Vagina (tissue), 2 donors: ENCODE data around the gene KRTAP5-7. TPM values are rescaled to one million over a fixed set of nuclear protein-coding genes. Genes with fewer than 3 reads are reported as not detected.

ENCODE experiments used
- DNase-seq, 2 donors: peaks; one replicate each; pipeline ENCODE4 v3.0.0-alpha.2; 2017; ENCODE audit errors: extremely low spot score in 2 of 2
- H3K27ac ChIP-seq: fragments of 200-600 bp; sonication (generic); one replicate; pipeline ENCODE4 v1.5.1; 2019
- H3K27me3 ChIP-seq: fragments of 200-600 bp; sonication (generic); one replicate; pipeline ENCODE4 v1.5.1; 2019
- H3K36me3 ChIP-seq, 2 donors: fragments of 200-600 bp; sonication (generic); one replicate each; pipeline ENCODE4 v1.5.1; 2017 to 2019
- H3K4me1 ChIP-seq: fragments of 200-600 bp; sonication (generic); one replicate; pipeline ENCODE4 v1.5.1; 2019
- H3K4me3 ChIP-seq, 2 donors: fragments of 200-600 bp; sonication (generic); 1 replicate in 1 of 2; 2 replicates in 1 of 2; pipeline ENCODE4 v1.5.1; 2016 to 2019
- H3K9me3 ChIP-seq: fragments of 200-600 bp; sonication (generic); one replicate; pipeline ENCODE4 v1.5.1; 2019
- CTCF ChIP-seq, 3 experiments: fragments of 450-650 bp in 2 of 3; fragments of 200-600 bp in 1 of 3; sonication (generic) in 1 of 3; IDR thresholded peaks; one replicate each; pipeline ENCODE4 v1.5.1; 2017 to 2019; ENCODE audit warnings: antibody characterized with exemption in 3 of 3, mild to moderate bottlenecking in 2 of 3, moderate library complexity in 2 of 3
- POLR2A ChIP-seq, 2 donors: fragments of 450-650 bp; IDR thresholded peaks; one replicate each; pipeline ENCODE4 v1.6.1; 2017; ENCODE audit warnings: antibody characterized with exemption in 2 of 2, mild to moderate bottlenecking in 2 of 2, moderate library complexity in 2 of 2
- POLR2AphosphoS5 ChIP-seq, 2 donors: sonication (generic); formaldehyde crosslinking; IDR thresholded peaks; one replicate each; pipeline ENCODE4 v1.9.0; 2017; ENCODE audit warnings: antibody characterized with exemption in 2 of 2, mild to moderate bottlenecking in 2 of 2, low read depth in 1 of 2; ENCODE audit not compliant: insufficient read depth in 1 of 2
- intact Hi-C: fragments of 100-400 bp; cut with DNase I; formaldehyde crosslinking; loops from one replicate; pipeline ENCODE4 v1.15.1; 2023
- total RNA-seq: library from RNA; depleted of rRNA; stranded (reverse); fragments of >200 nt; gene quantifications from one replicate; pipeline ENCODE4 v1.2.3, GENCODE V29; 2016

The KRTAP5-7 gene
- total RNA-seq, 1 donor from 2014 or later, result not detected

- no peak for DNase-seq
- Histone ChIP-seq H3K27ac (no peak overlapping the region), H3K9me3 (peaks cover 12% of the 10 kb centered on the region), H3K4me3 (no peak overlapping the region), H3K27me3 (no peaks in the 10 kb centered on the region), H3K4me1 (no peaks in the 10 kb centered on the region), H3K36me3 (peaks cover 0 to 12% of the 10 kb centered on the region in 2 donors)
- intact Hi-C loops, result no loop called here
- TF ChIP-seq CTCF (IDR thresholded peaks at IDR 0.05) (no peak), POLR2A (IDR thresholded peaks at IDR 0.05) (no peak), POLR2AphosphoS5 (IDR thresholded peaks at IDR 0.05; ENCODE audit: insufficient read depth in 1 of 2, low read depth in 1 of 2) (no peak)
Observed at GRCh38 chr11:71505781-71506180, 21.3 kb upstream of the KRTAP5-7 start.

- no peak for TF ChIP-seq CTCF (IDR thresholded peaks at IDR 0.05)
- TF ChIP-seq POLR2AphosphoS5 (IDR thresholded peaks at IDR 0.05; ENCODE audit: insufficient read depth in 1 of 2, low read depth in 1 of 2), result no peak
- no peak for TF ChIP-seq POLR2A (IDR thresholded peaks at IDR 0.05)
- Histone ChIP-seq H3K4me3 (no peak overlapping the region), H3K4me1 (no peaks in the 10 kb centered on the region), H3K27ac (no peak overlapping the region), H3K36me3 (peaks cover 0 to under 1% of the 10 kb centered on the region in 2 donors), H3K27me3 (no peaks in the 10 kb centered on the region), H3K9me3 (peaks cover 12% of the 10 kb centered on the region)
- DNase-seq, result no peak
- intact Hi-C loops, result no loop called here
Observed at GRCh38 chr11:71507102-71507501, 20.0 kb upstream of the KRTAP5-7 start.

GRCh38 chr11:71518506-71519471 is 8.3 kb upstream of the KRTAP5-7 start:
- Histone ChIP-seq H3K4me1 (no peaks in the 10 kb centered on the region), H3K9me3 (no peaks in the 10 kb centered on the region), H3K27ac (no peak overlapping the region), H3K36me3 (no peaks in the 10 kb centered on the region), H3K4me3 (no peak overlapping the region), H3K27me3 (no peaks in the 10 kb centered on the region)
- TF ChIP-seq POLR2AphosphoS5 (IDR thresholded peaks at IDR 0.05; ENCODE audit: insufficient read depth in 1 of 2, low read depth in 1 of 2) (no peak), POLR2A (IDR thresholded peaks at IDR 0.05) (no peak), CTCF (IDR thresholded peaks at IDR 0.05) (no peak)
- DNase-seq, result no peak
- intact Hi-C loops, result no loop called here

GRCh38 chr11:71519546-71519945 is 7.5 kb upstream of the KRTAP5-7 start:
- DNase-seq, result no peak
- TF ChIP-seq POLR2A (IDR thresholded peaks at IDR 0.05) (no peak), POLR2AphosphoS5 (IDR thresholded peaks at IDR 0.05; ENCODE audit: insufficient read depth in 1 of 2, low read depth in 1 of 2) (no peak), CTCF (IDR thresholded peaks at IDR 0.05) (no peak)
- Histone ChIP-seq H3K27me3 (no peaks in the 10 kb centered on the region), H3K4me1 (no peaks in the 10 kb centered on the region), H3K27ac (no peak overlapping the region), H3K9me3 (no peaks in the 10 kb centered on the region), H3K36me3 (no peaks in the 10 kb centered on the region), H3K4me3 (no peak overlapping the region)
- intact Hi-C loops, result no loop called here
